ENCODE data around the gene DLGAP1.
A peak's percentile ranks its signal among the peaks of the same experiment; 100 is the strongest.

Gene DLGAP1

DNA sequence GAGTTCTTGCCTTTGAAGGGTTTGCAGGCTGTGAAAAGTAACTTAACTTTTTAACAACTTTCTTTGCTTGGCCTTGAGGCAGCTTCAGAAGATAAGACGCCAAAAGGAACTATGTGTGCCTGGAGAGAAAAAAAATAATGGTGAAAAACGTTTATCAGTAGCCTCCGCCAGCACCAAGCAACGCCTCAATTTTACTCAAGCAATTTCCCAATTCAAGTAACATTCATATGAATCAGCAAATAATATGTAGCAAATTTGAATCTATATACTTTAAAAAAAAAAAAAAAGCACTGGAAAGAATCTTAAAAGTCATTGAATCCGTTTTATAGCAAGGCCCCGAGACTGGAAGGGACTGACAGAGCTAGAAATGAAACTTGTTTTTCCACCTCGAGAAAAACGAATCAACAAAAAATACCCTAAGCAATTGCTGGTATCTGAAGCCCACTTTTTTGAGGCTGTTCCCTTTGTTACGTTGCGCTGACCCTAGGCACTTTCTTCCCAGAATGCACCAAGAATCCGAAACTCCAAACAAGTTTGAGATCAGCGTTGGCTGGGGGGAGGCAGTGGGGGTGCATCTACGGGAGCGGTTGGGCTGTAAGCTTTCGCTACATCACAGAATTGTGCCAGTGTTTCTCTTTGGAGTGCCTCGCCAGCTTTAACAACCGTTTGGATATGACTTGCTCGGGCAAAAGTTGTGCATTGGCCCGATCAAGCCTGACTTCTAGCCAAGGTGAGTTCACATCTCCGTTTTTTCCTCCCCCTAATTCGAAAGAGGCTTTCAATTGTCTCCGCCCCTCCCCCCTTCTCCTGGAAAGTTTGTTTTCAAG is 1007.8 kb downstream of the DLGAP1 start:
- Histone ChIP-seq H3K4me1 (ENCODE audit: control insufficient read depth in 1 of 2, insufficient read depth in 1 of 2, low read depth in 1 of 2, low read length in 1 of 2) (peaks cover 32% of the 10 kb centered on the region in 2 experiments), H3K27me3 (peaks cover 24% of the 10 kb centered on the region), H3K4me3 (ENCODE audit: low read depth in 1 of 2, low read length in 1 of 2) (peak overlapping the region; percentile 80 to 93), H3K36me3 (no peaks in the 10 kb centered on the region), H3K9me3 (no peaks in the 10 kb centered on the region), H3K27ac (peak overlapping the region; percentile 93)
- TF ChIP-seq, protein P1, sequence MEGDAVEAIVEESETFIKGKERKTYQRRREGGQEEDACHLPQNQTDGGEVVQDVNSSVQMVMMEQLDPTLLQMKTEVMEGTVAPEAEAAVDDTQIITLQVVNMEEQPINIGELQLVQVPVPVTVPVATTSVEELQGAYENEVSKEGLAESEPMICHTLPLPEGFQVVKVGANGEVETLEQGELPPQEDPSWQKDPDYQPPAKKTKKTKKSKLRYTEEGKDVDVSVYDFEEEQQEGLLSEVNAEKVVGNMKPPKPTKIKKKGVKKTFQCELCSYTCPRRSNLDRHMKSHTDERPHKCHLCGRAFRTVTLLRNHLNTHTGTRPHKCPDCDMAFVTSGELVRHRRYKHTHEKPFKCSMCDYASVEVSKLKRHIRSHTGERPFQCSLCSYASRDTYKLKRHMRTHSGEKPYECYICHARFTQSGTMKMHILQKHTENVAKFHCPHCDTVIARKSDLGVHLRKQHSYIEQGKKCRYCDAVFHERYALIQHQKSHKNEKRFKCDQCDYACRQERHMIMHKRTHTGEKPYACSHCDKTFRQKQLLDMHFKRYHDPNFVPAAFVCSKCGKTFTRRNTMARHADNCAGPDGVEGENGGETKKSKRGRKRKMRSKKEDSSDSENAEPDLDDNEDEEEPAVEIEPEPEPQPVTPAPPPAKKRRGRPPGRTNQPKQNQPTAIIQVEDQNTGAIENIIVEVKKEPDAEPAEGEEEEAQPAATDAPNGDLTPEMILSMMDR (IDR thresholded peaks at IDR 0.05): no peak

All from neutrophil (primary cell).